Measurements from ENCODE around the gene C19orf38.

DNA sequence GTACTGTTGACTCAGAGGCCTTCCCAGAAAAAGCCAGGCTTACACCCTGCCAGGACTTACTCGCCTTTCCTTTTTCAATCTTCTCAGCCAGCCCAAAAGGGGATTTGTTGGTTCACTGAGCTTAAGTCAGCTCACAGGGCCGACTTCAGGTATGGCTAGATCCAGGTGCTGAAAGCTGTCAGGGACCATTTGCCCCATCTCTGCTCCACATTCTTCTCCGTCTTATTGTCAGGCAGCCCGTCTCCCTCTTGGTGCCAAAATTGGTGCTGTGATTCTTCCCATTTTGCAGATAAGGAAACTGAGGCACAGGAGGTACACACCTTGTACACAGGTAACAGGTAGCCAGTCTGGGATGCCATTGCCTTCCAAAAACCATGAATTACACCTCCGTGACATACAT lies 2.4 kb downstream of the C19orf38 start:
- TF ChIP-seq, protein P1, sequence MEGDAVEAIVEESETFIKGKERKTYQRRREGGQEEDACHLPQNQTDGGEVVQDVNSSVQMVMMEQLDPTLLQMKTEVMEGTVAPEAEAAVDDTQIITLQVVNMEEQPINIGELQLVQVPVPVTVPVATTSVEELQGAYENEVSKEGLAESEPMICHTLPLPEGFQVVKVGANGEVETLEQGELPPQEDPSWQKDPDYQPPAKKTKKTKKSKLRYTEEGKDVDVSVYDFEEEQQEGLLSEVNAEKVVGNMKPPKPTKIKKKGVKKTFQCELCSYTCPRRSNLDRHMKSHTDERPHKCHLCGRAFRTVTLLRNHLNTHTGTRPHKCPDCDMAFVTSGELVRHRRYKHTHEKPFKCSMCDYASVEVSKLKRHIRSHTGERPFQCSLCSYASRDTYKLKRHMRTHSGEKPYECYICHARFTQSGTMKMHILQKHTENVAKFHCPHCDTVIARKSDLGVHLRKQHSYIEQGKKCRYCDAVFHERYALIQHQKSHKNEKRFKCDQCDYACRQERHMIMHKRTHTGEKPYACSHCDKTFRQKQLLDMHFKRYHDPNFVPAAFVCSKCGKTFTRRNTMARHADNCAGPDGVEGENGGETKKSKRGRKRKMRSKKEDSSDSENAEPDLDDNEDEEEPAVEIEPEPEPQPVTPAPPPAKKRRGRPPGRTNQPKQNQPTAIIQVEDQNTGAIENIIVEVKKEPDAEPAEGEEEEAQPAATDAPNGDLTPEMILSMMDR (conservative IDR thresholded peaks at IDR 0.05) = no peak
- TF ChIP-seq ZFX (IDR thresholded peaks at IDR 0.05) = no peak
